Stimulated activated CD4-positive, alpha-beta T cell treated with anti-CD3 and anti-CD28 coated beads, Interleukin-12 subunit alpha, Interleukin-12 subunit beta, amount 100 ng/mL, for 24 hours (primary cell): ENCODE data around the gene KRT4.

Source experiments
- DNase-seq, 2 experiments: peaks; one replicate each; pipeline ENCODE4 v3.0.0-alpha.2; 2020; ENCODE audit warnings: low read depth in 2 of 2

KRT4 gene

DNA sequence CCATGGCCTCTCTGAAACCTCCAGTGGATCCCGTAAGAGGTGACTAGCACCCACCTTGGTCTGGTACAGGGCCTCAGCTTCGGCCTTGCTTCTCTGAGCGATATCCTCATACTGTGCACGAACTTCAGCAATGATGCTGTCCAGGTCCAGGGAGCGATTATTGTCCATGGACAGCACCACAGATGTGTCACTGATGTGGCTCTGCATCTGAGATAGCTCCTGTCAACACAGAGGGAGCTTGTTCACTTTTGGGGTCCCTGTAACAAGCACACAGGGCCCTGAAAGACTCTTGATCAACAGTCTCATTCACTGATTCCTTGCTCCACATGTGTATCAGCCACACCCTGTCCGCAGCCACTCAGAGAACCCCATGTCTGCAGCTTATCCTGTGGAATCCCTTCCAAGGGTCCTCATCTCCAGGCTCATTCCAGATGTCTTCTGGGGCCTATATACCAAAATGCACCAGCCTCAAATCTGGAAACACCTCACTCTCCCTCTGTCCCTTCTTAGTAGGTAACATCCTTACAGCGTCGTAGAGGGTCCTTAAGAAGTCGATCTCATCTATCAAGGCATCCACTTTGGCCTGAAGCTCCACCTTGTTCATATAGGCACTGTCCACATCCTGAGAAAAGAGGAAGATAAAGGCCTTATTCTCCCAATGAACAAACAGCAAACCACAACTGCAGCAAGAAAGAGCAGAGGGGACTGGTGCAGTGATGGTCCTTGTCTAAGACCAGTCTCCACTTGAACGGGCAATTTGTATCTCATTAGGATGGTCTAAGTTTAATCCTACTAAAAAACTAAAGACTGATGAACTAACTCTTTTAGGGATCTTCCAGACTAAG lies 21.5 kb downstream of the KRT4 start:
- DNase-seq = no peak

DNA sequence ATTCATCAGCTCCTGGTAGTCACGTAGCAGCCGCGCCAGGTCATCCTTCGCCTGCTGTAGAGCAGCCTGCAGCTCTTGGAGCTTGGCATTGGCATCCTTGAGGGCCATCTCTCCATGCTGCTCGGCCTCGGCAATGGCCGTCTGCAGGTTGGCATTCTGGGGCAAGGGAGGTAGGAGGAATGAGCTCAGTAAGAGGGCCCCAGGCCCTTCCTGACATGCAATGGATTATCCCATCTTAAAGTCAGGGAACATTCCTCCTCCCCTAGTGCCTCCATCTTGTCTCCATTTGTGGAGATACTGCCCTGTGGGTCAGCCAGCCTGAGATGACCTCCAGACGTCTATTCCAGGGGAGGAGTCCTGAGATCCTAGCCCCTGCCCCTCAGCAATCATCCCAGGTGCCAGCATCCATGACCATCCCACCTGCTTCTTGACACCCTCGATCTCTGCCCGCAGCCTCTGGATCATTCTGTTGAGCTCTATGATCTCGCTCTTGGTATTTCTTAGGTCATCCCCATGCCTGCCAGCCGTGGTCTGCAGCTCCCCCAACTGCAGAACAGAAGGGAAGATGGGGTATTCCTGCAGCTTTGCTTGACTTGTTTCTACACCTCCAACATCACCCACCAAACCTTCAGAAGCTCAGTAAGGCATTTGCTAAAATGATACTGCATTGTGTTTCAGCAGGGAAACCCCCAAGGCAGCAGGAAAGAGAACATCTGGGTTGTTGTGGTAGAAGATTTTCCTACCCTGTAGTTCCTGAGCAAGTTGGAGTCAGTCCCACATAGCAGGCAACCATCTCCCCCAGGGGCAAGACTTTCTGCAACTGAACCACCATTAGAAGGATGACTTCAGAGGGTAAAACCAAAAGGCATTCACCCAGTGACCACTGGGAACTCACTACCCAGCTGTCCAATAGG lies 22.4 kb downstream of the KRT4 start:
- DNase-seq = no peak

DNA sequence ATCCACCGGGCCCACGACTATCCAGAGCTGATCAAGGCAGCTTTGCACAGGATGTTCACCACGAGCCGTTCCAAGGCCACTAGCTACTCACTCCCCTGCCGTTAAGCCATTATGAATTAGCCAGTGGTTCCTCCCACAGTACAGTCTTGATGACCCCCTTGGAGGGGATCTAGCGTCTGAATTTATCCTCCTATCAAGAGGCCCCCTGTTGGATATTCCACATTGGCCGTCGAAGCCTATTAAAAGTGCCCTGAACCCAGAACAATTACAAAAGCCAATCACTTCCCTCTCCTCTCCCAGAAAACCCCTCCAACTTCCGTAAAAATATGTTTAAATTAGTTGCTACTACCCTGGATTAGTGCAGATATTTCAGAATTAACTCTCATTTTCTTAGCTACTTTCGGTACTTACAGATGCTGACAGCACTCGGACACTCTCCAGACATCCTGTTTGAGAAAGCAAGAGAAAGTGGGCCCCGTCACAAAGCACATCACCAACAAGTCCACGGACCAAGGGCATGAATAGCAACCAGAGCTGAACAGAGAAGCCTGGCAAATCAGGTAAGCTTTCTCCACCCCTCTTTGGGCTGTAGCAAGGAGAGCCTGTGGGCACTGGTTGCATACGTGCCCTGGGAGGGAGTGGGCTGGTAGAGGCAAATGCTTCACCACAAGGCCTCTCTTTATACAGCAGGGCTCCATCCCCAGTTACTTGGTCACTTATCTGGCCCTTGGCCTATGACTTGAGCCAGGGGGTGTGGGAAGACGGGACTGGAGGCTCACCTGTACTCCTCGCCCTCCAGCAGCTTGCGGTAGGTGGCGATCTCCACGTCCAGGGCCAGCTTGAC lies 23.3 kb downstream of the KRT4 start:
- DNase-seq = no peak

DNA sequence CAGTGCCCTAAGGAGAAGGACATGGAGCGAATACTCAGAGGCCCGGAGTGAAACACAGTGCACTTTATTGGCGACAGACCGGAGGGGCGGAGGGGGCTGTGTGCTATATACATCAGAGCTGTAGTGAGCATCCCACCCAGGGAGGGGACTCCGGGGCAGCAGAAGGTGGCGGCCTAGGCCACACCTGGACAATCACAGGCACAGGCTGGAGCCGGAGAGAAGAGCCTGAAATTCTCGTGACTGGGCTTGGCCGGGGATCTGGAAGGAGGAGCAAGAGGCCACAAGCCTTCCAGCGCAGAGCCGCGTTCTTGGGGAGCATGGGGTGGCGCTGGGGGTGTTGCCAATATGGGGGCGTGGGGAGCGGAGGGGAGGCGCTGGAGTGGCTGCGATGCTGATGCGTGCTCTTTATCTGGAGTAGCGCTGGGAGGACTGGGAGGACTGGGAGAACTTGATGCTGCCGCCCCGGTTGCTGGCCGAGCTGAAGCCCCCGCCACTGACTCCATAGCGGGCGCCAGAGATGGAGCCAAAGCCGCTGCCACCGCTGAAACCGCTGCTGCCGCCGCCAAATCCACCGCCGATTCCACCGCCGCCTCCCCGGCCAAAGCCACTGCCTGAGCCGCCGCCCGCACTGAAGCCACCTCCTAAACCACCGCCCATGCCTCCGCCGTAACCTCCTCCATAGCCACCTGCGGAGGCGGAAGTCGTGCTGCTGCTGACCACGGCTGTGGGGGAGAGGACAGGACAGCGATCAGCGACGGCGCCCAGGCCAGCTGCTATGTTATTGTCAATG lies 24.1 kb downstream of the KRT4 start:
- DNase-seq = no peak

DNA sequence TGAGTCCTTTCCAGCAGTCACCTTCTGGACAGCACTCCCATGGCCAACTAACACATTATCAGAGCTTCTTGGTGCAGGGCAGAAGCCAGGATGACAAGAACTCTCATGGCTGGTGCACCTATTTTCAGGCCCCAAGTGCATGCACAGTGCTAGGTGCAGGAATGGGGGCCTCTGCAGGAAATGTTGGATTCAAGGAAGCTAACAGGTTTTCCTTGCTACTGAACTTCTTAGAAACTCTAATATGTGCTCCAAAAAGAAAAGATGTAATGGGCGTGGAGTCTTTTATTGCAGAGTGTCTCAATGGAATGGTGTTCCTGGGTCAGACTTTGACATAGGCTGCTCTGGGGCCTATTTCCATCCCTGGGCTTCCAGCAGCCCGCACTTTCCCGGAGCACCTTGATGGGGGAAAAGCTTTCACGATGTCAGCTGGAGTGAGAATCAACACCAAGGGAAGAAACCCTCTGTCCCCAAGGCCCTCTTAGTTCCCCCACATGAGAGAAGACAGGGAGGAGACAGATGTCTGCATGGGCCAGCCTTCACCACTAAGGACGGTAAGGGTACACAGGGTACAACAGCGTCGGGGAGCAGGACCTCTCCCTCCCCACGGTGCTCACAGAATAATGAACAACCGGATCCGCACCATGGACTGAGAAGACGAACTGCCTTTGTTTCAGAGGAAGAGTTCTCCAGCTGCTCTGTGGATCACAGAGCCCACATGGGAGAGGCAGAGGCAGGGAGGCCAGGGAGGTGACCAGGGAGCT lies 24.9 kb downstream of the KRT4 start:
- no peak for DNase-seq

DNA sequence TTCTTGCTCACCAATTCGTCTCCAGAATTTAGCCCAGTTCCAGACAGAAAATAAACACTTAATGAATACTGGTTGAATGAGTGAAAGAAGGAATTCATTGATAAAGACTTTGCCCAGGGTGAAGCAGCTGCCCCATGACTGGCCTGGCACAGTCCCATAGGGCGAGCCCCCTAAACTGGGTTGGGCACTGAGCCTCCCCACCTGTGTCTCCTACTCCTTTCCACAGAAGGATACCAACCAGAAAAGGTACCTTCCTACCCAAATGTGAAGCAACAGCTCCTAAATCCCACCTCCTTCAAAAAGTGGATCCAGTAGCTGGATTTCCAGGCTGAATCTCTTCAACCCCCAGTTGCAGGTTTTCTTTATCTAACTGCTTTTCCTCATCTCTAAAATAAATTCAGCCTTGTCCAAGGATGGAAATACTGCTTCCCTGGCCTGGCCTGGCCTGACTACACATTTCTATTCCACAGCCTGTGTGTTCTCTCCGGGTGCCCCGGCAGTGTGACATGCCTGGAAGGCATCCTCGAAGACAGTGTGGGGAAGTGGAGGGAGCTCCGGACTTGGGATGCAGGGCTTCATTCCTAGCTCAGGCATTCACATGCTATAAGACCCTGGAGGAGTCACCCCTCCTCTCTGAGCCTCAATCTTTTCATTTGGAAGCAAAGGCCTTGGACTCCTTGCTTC lies 25.6 kb downstream of the KRT4 start:
- DNase-seq = no peak

DNA sequence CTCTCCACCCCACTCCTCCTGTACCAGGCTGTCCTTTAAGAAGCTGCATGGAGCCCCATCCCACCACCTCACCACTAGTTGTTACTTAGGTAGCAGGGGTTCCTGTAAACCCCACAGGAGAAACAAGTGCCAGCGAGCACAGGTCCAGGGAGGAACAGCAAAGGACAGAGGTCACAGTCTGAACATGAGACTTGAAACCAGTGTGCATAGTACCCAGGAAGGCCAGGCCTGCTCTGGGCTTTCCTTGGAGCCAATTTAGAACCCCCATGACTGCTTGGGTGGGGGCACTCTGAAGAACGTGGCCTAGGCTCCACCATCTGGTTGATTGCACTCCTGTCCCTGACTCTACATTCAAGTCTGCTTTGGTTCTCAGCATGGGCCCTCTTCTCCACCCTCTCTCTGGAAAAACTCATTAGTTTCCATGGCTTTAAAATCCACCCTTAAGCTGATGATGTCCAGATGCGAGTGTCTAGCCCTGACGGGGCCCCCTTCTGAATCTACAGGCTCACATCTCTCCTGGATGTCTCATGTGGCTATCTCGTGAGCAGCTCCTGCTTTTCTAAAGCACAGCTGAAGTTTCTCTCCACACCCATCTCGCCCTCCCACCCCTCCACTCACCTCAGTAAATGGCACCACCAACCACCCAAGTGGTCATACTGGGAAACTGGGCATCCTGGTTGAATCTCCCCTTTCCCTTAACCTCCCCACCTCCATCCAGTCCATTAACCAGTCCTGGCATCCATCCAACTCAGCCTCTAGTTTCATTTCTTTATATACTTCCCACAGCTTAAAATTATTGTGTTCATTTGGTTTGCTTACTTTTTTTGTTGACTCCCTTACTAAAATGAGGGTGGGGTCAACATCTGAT lies 26.4 kb downstream of the KRT4 start:
- DNase-seq = no peak

DNA sequence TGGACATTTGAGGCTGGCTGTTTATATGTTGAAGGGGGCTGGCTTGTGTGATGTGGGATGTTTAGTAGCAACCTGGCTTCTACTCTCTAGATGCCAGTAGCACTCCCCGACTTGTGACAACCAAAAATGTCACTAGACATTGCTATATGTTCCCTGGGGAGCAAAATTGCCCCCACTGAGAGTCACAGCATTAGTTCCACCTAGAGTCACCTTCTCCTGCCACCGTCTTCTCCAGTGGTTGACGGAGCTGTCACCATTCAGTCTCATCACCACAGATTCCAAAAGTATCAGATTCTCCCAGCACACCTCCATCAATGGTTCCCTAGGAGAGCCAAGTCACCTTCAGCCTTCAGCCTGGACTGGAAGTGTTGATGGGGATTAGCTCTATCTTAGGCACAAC lies 29.0 kb downstream of the KRT4 start:
- DNase-seq = no peak

DNA sequence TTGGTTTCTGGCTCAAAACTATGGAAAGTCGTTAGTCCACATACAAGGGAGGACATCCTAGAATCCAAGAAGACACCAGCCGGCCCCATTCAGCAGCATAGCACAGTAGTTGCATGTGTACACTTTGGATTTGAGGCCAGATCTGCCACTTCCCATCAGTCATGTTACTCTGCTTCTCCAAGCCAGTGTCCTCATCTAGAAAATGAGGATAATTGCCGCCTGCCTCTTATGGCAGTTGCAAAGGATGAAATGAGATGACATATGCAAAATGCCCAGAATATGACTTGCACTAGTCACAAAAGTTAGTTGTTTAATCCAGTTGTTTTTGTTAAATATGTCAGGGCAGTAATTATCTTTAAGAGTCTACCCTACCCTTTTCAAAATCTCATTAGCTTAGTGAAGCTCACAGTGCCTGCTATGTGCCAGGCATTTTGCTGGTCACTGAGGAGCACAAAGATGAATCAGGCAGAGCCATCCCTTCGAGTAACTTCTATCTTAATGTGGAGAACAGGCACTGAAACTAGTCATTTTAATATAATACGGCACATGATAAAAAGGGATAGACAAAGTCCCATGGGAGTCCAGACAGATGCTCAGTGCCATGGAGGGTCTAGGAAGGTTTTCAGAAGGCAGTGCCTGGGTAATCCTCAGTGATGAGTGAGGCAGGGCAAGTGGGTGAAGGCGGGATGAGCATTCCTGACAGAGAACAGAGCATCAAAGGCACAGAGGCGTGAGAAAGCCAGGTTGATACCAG lies 30.2 kb downstream of the KRT4 start:
- DNase-seq = no peak

DNA sequence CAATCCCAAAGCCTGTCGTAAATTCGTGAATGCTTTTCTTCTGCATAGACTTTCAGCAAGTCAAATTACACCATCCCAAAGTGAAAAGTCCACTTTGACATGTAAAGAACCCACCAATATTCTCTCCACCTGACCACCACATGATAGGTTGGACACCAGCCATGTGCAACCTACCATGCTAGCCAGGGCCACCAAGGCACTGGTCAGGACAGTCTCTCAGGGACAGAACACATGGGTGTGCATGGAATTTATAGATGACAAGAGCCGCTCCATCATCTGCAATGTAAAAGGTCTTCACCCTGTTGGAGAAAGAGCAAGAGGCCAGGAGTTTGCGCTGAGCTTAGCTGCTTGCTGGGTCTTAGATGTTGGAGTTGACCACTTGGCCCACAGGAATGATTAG lies 31.4 kb downstream of the KRT4 start:
- DNase-seq = no peak

DNA sequence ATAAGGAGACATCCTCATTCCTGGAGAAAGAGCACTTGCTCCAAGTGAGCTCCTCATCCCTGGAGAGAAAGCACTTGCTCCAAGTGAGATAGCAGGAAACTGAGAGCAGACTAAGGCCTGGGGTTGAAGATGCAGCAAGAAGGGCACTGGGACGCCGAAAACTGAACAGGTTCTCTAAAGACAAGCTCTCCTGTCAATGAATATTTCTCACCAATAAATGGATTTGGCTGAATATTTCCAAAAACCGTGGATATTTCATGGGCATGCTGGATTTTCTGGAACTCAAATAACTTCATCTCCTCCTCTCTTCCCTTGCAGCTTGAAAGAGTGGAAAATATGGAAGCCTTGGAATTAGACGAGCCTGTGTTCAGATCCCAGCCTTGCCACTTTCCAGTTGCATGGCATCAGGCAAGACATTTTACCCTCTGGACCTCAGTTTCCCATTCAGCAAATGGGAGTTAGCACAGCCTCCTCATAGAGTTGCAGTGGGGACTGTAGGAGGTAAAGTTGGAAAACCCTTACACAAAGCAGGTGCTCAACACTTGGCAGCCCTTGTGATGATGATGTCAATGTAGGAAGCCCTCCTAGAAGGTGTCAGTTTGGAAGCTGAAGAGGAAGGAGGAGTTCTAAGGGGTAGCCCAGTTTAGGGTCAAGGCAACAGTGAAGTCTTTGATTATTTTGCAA lies 32.4 kb downstream of the KRT4 start:
- DNase-seq = no peak

DNA sequence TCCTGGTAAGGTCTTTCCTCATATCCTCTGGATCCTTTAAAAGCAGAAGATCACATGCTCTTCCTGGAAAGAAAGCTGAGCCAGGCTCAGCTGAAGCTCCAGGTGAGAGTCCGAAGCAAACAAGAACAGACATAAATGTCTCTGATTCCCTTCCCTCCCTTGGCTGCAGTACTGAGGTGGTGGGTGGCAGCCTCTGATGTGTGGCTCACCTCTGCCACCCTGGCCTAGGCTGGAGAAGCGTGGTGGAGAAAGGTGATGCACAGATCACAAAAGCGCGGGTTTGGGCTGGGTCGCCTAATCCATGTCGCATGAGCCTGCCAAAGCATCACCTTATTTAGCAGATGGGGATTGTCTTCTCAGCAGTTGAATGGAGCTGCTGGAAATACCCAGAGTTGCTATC lies 34.0 kb downstream of the KRT4 start:
- DNase-seq = no peak

DNA sequence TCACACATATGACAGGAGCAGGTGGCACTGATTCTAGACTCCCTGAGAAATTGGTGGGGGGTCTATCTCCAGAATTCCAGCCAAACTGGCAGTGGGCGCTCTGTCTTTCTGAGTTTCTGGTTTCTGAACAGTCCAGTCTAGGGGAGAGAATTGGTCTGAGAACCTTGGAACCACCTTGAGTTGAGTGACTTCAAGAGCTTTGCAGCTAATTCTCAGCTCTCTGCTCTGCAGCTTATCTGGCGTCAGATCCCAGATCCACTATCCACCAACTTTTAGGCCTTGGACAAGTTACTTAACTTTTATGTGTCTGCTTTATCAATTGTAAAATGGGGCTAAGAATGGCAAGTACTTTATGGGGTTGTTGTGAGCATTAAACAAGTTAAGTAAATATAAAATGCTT lies 35.1 kb downstream of the KRT4 start:
- no peak for DNase-seq

DNA sequence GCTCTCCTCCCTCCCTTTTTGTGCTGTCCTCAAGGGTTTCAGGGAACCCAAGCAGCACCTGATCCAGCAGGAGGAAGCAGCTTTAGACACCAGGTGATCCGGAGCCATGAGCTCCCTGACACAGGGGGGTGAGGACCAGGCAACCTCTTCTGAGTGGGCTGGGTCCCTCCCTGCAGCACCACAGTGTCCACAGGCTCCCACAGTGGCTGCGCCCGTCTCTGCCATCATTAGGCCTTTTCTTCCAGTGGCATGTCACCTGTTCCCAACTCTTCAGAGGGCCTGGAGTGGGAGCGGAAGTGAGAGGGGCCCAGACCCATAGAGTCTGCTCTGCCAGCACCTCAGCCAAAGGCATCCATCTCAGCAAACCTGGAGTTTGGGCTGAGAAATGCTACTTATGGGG lies 36.4 kb downstream of the KRT4 start:
- no peak for DNase-seq

DNA sequence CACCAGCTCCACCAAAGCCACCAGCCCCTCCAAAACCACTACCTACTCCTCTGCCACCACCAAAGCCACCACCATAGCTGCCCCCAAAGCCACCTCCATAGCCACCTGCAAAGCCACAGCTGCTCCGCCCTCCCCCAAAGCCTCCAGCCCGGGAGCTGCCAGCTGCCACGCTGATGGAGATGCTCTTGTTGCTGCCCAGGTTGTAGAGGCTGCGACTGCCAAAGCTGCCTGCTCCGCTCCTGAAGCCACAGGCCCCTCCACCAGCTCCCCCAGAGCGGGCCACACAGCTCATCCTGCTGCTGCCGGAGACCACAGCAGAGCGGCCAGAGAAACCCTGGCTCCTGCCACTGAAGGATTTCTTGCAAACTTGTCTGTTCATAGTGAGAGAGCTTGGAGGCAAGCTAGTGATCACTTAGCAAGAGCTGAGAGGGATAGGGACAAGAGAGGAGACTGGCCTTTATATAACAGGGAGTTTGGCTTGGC lies 37.0 kb downstream of the KRT4 start, which contains the start of gene KRT76:
Gene KRT76 (minus strand): TSS at position 433 of the 483 bp plus-strand sequence. CDS start 54 bp downstream, at position 379.
- no peak for DNase-seq

DNA sequence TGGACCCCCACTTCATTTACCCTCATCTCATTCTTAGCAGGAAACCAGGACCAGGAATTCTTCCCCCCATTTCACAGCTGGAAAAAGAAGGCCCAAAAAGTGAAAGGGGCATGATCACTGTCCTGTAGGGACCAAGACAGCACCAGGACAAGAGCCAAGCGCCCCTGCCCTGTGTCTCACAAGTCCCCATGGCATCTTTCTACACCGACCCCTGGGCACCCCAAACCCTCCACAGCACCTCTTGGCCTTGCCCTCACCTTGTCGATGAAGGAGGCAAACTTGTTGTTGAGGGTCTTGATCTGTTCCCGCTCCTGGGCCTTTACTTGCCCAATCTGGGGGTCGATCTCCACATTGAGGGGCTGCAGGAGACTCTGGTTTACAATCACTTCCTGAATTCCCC lies 37.5 kb downstream of the KRT4 start:
- DNase-seq = no peak

DNA sequence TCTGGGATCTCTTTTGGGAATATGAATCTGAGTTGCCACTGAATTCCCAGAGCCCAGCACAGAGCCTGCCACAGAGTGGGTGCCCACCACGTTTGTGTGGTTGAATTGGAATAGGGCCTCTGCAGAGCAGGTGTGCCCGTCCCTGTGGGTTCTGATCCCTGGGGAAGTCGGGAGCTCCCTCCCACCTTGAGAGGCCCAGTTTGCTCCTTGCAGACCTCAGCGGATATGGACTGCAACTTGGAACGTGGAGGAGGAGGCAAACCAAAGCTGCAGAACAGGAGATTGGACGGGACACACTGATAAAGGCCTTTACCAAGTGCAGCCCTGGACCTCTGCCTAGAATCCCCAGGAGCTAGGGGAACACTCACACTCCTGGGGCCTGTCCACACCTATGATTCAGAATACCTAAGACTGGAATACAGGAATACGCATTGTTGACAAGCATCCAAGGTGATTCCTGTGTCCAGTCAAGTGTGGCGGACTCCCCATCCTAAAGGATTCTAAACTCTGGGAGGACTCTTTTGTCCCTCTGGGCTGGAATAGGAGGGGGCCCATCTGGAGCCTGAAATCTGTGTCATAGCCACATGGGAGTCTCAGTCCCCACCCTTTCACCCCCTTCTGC lies 39.2 kb downstream of the KRT4 start:
- DNase-seq = no peak
